ENCODE results near the gene ADH1B. TPM values are rescaled to one million over a fixed set of nuclear protein-coding genes. Genes with fewer than 3 reads are reported as not detected.
"Not testable (repeated sequence)": the region's sequence is repeated elsewhere in the genome, so short reads cannot be mapped to it uniquely, and the experiment has no call there.

ADH1B gene
- total RNA-seq, 1 donor from 2014 or later, result not detected

DNA sequence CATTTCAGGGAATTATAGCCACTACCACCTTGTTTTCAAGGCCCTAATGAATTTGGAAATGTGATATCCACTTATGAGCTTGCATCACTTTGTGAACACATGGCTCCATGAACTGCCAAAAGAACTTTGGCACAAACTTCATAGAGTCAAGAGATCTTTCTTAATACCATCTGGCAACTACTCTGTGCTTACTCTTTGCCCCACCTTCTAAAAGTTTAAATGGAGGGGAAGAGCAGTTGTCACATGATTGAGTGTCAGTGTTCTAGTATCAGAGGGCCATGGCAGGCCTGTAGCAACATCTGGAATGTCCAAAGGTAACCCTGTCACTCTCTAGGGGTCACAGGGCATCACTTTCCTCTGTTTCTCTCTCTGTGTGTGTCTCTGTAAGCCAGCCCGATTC, 2.6 kb upstream of the ADH1B start:
- DNase-seq (ENCODE audit: low read depth), result no peak
- H3K4me3 ChIP-seq (ENCODE audit: low read depth, low read length), result no peak overlapping the region
- TF ChIP-seq, protein P1, sequence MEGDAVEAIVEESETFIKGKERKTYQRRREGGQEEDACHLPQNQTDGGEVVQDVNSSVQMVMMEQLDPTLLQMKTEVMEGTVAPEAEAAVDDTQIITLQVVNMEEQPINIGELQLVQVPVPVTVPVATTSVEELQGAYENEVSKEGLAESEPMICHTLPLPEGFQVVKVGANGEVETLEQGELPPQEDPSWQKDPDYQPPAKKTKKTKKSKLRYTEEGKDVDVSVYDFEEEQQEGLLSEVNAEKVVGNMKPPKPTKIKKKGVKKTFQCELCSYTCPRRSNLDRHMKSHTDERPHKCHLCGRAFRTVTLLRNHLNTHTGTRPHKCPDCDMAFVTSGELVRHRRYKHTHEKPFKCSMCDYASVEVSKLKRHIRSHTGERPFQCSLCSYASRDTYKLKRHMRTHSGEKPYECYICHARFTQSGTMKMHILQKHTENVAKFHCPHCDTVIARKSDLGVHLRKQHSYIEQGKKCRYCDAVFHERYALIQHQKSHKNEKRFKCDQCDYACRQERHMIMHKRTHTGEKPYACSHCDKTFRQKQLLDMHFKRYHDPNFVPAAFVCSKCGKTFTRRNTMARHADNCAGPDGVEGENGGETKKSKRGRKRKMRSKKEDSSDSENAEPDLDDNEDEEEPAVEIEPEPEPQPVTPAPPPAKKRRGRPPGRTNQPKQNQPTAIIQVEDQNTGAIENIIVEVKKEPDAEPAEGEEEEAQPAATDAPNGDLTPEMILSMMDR (conservative IDR thresholded peaks at IDR 0.05; ENCODE audit: low read depth, low read length), result no peak

DNA sequence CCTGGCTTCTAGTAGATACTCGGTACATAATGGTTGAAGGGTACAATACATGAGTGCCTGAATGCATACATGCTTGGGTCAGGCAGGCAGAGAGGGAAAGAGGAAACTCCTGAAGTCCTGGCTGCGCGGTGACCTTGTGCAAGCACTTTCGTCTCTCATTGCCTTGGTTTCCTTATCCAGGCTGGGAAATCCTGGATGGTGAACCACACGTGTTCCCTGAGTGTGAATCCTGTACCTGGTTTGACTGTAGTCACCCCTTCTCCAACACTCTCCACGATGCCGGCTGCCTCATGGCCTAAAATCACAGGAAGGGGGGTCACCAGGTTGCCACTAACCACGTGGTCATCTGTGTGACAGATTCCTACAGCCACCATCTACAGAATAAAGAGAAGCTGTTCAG, 3.4 kb downstream of the ADH1B start:
- DNase-seq (ENCODE audit: low read depth); H3K4me3 ChIP-seq (ENCODE audit: low read depth, low read length): not testable (repeated sequence)

DNA sequence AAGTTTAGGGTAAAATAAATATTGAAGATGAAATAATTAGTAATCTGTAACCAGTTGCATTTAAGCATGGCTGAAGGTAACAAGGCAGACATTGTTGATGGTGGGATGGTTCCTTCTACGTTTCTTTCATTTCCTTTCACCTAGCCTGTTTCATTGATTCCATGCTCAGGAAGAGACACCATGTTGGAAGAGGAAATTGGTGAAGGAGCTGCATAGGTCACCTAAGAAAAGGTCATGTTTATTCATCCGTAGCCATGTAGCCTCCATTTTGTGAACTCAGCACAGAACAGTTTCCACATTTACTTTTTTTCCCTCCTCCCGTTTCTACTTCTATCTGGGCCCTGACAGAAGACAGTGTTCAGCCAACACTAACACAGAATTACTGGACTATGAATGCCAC, 3.8 kb downstream of the ADH1B start:
- DNase-seq (ENCODE audit: low read depth), result no peak
- TF ChIP-seq, protein P1 (conservative IDR thresholded peaks at IDR 0.05; ENCODE audit: low read depth, low read length), result no peak
- H3K4me3 ChIP-seq (ENCODE audit: low read depth, low read length), result no peak overlapping the region

GRCh38 chr4:99315839-99316238, 5.4 kb downstream of the ADH1B start:
- no peak overlapping the region for H3K4me3 ChIP-seq (ENCODE audit: low read depth, low read length)
- TF ChIP-seq, protein P1 (conservative IDR thresholded peaks at IDR 0.05; ENCODE audit: low read depth, low read length), result no peak
- no peak for DNase-seq (ENCODE audit: low read depth)

- no peak for DNase-seq (ENCODE audit: low read depth)
- TF ChIP-seq, protein P1 (conservative IDR thresholded peaks at IDR 0.05; ENCODE audit: low read depth, low read length), result no peak
These were observed 7.0 kb downstream of the ADH1B start for GRCh38 chr4:99314211-99314610.

GRCh38 chr4:99310389-99310788, 10.8 kb downstream of the ADH1B start:
- TF ChIP-seq, protein P1 (conservative IDR thresholded peaks at IDR 0.05; ENCODE audit: low read depth, low read length), result no peak
- H3K4me3 ChIP-seq (ENCODE audit: low read depth, low read length), result no peak overlapping the region
- DNase-seq (ENCODE audit: low read depth), result no peak

More at GRCh38 chr4:99314211-99314610, 7.0 kb downstream of the ADH1B start:
- no peak overlapping the region for H3K4me3 ChIP-seq (ENCODE audit: low read depth, low read length)

GRCh38 chr4:99305638-99306400, 15.4 kb downstream of the ADH1B start:
- TF ChIP-seq, protein P1 (conservative IDR thresholded peaks at IDR 0.05; ENCODE audit: low read depth, low read length), result no peak
- H3K4me3 ChIP-seq (ENCODE audit: low read depth, low read length), result no peak overlapping the region
- no peak for DNase-seq (ENCODE audit: low read depth)
